ENCODE results near the gene DHRSX.

DNA sequence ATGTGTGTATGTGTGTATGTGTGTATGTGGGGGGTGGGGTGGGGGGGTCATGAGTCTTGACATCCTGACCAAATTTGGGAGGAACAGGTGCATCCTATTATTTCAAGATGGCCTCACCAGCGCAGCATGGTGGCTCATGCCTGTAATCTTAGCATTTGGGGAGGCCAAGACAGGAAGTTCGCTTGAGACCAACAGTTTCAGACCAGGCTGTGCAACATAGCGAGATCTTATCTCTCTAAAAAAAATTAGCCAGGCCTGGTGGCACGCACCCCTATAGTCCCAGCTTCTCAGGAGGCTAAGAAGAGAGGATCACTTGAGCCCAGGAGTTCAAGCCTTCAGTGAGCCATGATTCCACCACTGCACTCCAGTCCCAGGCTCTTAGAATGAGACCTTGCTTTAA is 47.0 kb upstream of the DHRSX start:
- TF ChIP-seq, protein P1, sequence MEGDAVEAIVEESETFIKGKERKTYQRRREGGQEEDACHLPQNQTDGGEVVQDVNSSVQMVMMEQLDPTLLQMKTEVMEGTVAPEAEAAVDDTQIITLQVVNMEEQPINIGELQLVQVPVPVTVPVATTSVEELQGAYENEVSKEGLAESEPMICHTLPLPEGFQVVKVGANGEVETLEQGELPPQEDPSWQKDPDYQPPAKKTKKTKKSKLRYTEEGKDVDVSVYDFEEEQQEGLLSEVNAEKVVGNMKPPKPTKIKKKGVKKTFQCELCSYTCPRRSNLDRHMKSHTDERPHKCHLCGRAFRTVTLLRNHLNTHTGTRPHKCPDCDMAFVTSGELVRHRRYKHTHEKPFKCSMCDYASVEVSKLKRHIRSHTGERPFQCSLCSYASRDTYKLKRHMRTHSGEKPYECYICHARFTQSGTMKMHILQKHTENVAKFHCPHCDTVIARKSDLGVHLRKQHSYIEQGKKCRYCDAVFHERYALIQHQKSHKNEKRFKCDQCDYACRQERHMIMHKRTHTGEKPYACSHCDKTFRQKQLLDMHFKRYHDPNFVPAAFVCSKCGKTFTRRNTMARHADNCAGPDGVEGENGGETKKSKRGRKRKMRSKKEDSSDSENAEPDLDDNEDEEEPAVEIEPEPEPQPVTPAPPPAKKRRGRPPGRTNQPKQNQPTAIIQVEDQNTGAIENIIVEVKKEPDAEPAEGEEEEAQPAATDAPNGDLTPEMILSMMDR (IDR thresholded peaks at IDR 0.05; ENCODE audit: insufficient read depth, low read depth, low read length), result no peak
- no peak for TF ChIP-seq EZH2 (IDR thresholded peaks at IDR 0.05; ENCODE audit: insufficient read depth, low read length)
